Measurements from ENCODE around the gene EBF3. TPM values are rescaled to one million over a fixed set of nuclear protein-coding genes. Genes with fewer than 3 reads are reported as not detected.
A peak's percentile ranks its signal among the peaks of the same experiment; 100 is the strongest.

EBF3 gene
- total RNA-seq, 2 donors from 2014 or later = 0.44 to 2.0 TPM

DNA sequence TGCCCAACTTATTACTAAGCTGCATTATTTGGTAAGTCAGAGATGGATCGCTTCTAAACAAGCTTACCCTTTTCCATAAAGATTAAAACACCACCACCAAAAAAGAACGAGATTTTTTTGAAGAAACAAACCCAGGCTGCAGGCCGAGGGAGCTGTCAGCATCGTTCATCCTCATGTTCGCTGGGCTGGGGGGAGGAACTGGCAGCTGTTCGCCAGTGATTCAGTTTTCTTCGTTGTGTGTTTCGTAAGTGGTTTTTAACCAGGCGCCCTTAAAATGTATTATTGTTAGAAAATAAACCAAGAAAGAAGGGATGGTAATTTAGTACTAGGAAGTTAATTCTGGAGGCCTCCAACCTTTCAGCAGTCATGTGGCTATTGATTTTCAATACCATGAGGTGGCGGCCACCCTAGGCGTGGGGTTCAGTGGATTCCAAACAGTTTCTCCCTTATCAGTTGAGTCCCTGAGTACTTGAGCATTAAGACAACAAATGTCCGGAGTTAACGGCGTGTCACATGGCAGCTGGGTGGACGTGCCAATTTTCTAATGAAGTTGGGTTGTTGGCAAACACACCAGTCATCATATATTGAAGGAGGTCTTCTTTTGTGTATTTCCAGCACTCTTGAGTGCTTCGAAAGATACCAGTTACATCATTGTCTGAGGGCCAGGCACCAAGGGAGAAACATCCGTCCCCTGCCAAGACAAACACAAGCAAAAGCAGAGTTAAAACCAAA is 173.2 kb downstream of the EBF3 start:
- TF ChIP-seq, protein P1, sequence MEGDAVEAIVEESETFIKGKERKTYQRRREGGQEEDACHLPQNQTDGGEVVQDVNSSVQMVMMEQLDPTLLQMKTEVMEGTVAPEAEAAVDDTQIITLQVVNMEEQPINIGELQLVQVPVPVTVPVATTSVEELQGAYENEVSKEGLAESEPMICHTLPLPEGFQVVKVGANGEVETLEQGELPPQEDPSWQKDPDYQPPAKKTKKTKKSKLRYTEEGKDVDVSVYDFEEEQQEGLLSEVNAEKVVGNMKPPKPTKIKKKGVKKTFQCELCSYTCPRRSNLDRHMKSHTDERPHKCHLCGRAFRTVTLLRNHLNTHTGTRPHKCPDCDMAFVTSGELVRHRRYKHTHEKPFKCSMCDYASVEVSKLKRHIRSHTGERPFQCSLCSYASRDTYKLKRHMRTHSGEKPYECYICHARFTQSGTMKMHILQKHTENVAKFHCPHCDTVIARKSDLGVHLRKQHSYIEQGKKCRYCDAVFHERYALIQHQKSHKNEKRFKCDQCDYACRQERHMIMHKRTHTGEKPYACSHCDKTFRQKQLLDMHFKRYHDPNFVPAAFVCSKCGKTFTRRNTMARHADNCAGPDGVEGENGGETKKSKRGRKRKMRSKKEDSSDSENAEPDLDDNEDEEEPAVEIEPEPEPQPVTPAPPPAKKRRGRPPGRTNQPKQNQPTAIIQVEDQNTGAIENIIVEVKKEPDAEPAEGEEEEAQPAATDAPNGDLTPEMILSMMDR (conservative IDR thresholded peaks at IDR 0.05) = no peak
- no peaks in the 10 kb centered on the region for H3K4me1 ChIP-seq (ENCODE audit: control insufficient read depth, insufficient read depth, low read length)
- H3K9me3 ChIP-seq (ENCODE audit: control insufficient read depth, low read length) = no peaks in the 10 kb centered on the region
- H3K9ac ChIP-seq (ENCODE audit: extremely low read depth, low read length, poor library complexity, severe bottlenecking) = no peak overlapping the region
- 92 to 95% methylated on average over 14 to 17 of the region's 17 CpGs for WGBS, 2 experiments (ENCODE audit: insufficient coverage in 1 of 2, insufficient read length in 1 of 2)
- no peak overlapping the region for H3K4me3 ChIP-seq (ENCODE audit: low read length)
- Mint-ChIP-seq H3K4me1 (peaks cover 4% of the 10 kb centered on the region), H3K27ac (no peak overlapping the region), H3K27me3 (ENCODE audit: insufficient read depth) (no peaks in the 10 kb centered on the region), H3K4me3 (no peak overlapping the region), H3K36me3 (ENCODE audit: low read depth) (peaks cover 9% of the 10 kb centered on the region), H3K9me3 (peaks cover 9% of the 10 kb centered on the region)
- no peaks in the 10 kb centered on the region for H3K36me3 ChIP-seq (ENCODE audit: control insufficient read depth, insufficient read depth, low read length)
- H3K27me3 ChIP-seq (ENCODE audit: control insufficient read depth, insufficient read depth, low read length, poor library complexity, severe bottlenecking) = no peaks in the 10 kb centered on the region
- DNase-seq = peak; percentile 36
- no peak overlapping the region for H3K27ac ChIP-seq (ENCODE audit: low read depth, low read length)

DNA sequence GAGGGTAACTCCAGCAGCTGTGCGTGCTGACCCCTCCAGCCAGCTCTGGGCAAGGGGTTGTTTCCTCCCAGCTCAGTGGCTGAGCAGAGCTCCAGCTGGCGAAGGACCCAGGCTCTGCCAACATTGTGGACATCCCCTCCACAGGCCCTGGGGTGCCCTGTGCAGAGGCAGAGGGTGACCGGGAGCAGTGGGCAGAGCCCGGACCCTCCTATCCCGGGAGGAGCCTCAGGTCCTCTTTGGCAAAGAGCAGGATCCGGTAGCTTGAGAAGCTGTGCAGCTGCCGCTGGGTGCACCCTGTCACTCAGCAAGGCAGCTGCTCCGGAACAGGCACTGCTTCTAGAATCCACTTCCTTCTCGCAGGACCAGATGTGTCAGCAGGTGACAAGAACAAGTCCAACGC is 175.9 kb downstream of the EBF3 start:
- Mint-ChIP-seq H3K4me3 (no peak overlapping the region), H3K27ac (no peak overlapping the region), H3K27me3 (ENCODE audit: insufficient read depth) (no peaks in the 10 kb centered on the region), H3K4me1 (peaks cover 6% of the 10 kb centered on the region), H3K9me3 (peaks cover 9% of the 10 kb centered on the region), H3K36me3 (ENCODE audit: low read depth) (peaks cover 9% of the 10 kb centered on the region)
- Histone ChIP-seq H3K4me1 (ENCODE audit: control insufficient read depth, insufficient read depth, low read length) (no peaks in the 10 kb centered on the region), H3K9ac (ENCODE audit: extremely low read depth, low read length, poor library complexity, severe bottlenecking) (no peak overlapping the region), H3K27me3 (ENCODE audit: control insufficient read depth, insufficient read depth, low read length, poor library complexity, severe bottlenecking) (no peaks in the 10 kb centered on the region), H3K36me3 (ENCODE audit: control insufficient read depth, insufficient read depth, low read length) (no peaks in the 10 kb centered on the region), H3K27ac (ENCODE audit: low read depth, low read length) (no peak overlapping the region), H3K4me3 (ENCODE audit: low read length) (no peak overlapping the region), H3K9me3 (ENCODE audit: control insufficient read depth, low read length) (no peaks in the 10 kb centered on the region)
- 88 to 95% methylated on average over 7 to 10 of the region's 10 CpGs for WGBS, 2 experiments (ENCODE audit: insufficient coverage in 1 of 2, insufficient read length in 1 of 2)
- TF ChIP-seq, protein P1 (conservative IDR thresholded peaks at IDR 0.05) = no peak
- DNase-seq = peak; percentile 14

DNA sequence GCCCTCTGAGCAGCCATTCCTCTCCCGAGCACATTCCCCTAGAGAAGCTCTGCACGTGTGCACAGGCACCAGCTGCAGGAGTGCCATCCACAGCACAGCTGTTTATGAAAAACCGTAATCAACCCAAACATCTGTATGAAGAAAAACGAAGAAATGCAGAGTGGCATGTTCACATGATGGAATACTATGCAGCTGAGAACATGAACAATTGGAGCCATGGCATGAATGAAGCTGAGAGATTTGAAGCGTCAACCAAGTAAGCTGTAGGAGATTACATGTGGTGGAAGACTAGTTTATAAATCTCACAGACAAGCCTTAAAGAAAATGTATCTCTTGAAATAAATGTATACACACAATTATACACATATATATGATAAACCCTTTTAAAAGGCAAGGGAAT is 176.5 kb downstream of the EBF3 start:
- no peaks in the 10 kb centered on the region for H3K27me3 ChIP-seq (ENCODE audit: control insufficient read depth, insufficient read depth, low read length, poor library complexity, severe bottlenecking)
- H3K9me3 ChIP-seq (ENCODE audit: control insufficient read depth, low read length) = no peaks in the 10 kb centered on the region
- no peak overlapping the region for H3K27ac Mint-ChIP-seq
- H3K27ac ChIP-seq (ENCODE audit: low read depth, low read length) = no peak overlapping the region
- no peak overlapping the region for H3K4me3 ChIP-seq (ENCODE audit: low read length)
- peaks cover 9% of the 10 kb centered on the region for H3K36me3 Mint-ChIP-seq (ENCODE audit: low read depth)
- 83 to 90% methylated on average over 5 of the region's 5 CpGs for WGBS, 2 experiments (ENCODE audit: insufficient coverage in 1 of 2, insufficient read length in 1 of 2)
- H3K4me1 ChIP-seq (ENCODE audit: control insufficient read depth, insufficient read depth, low read length) = no peaks in the 10 kb centered on the region
- peaks cover 9% of the 10 kb centered on the region for H3K9me3 Mint-ChIP-seq
- TF ChIP-seq, protein P1 (conservative IDR thresholded peaks at IDR 0.05) = no peak
- no peak overlapping the region for H3K4me3 Mint-ChIP-seq
- DNase-seq = no peak
- peaks cover 6% of the 10 kb centered on the region for H3K4me1 Mint-ChIP-seq
- H3K27me3 Mint-ChIP-seq (ENCODE audit: insufficient read depth) = no peaks in the 10 kb centered on the region
- H3K36me3 ChIP-seq (ENCODE audit: control insufficient read depth, insufficient read depth, low read length) = no peaks in the 10 kb centered on the region
- H3K9ac ChIP-seq (ENCODE audit: extremely low read depth, low read length, poor library complexity, severe bottlenecking) = no peak overlapping the region
